NT2/D1 (cell line): ENCODE measurements around the gene ECHS1.

Source experiments
- SUZ12 ChIP-seq: IDR thresholded peaks from 2 replicates; pipeline ENCODE4 v1.6.1; 2011; ENCODE audit not compliant: insufficient read length, insufficient read depth; ENCODE audit errors: extremely low read depth
- YY1 ChIP-seq: IDR thresholded peaks from 2 replicates; pipeline ENCODE4 v1.6.1; 2011; ENCODE audit not compliant: insufficient read length, insufficient read depth
- ZNF274 ChIP-seq: IDR thresholded peaks from 2 replicates; pipeline ENCODE4 v1.6.1; 2011; ENCODE audit warnings: mild to moderate bottlenecking, low read depth, low read length

GRCh38 chr10:133316266-133316665, 56.9 kb downstream of the ECHS1 start:
- TF ChIP-seq ZNF274 (no peak), SUZ12 (no peak), YY1 (no peak)
